ENCODE results near the gene LAMC3.

LAMC3 gene

DNA sequence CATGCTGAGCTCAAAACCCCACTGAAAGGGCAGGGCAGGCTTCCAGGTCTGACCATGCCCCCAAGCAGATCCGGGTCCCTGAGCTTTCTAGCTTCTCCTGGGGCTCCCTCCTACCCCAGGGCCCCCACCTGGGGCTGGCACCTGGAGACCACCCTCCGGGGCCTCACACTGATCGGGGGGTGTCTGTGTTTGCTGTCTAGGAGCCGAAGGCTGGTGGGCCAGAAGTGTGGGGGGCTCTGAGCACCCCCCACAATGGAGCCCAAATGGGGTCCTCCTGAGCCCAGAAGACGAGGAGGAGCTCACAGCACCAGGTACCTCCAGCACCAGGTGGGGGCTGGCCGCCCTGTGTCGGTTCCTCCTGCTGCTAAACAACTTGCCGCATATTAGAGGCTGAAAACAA, 39.8 kb downstream of the LAMC3 start:
- DNase-seq: no peak

DNA sequence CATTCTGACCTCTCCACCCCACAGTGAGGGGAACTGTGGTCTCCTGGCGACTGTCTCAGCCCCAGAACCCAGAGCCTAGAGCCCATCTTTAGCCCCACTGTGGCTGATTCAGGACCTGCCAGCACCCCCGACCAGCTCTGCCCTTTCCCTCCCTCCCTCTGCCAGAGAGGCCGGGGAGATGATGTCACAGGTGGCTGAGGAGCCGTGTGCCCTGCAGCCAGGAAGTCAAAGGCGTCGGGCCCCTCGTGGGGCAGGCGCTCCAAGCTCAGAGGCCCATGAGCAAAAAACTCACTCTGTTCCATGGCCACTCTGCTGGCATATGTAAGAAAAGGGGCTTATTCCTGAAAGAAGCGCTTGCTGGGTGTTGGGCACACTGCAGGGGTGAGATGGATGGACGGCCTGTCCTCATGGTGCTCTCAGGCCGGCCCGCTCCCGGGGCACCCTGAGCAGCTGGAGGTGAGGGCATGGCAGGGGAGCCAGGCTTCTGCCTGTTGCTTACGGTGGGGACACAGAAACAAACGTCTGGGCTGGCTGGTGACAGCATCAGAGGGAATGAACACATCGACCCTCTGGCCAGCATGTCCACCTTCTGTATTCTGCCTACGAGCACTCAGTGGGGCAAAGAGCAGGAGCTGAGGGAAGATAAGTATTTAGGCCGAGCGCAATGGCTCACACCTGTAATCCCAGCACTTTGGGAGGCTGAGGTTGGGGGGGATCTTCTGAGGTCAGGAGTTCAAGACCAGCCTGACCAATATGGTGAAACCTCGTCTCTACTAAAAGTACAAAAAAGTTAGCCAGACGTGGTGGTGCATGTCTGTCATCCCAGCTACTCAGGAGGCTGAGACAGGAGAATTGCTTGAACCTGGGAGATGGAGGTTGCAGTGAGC, 41.1 kb downstream of the LAMC3 start:
- no peak for DNase-seq

DNA sequence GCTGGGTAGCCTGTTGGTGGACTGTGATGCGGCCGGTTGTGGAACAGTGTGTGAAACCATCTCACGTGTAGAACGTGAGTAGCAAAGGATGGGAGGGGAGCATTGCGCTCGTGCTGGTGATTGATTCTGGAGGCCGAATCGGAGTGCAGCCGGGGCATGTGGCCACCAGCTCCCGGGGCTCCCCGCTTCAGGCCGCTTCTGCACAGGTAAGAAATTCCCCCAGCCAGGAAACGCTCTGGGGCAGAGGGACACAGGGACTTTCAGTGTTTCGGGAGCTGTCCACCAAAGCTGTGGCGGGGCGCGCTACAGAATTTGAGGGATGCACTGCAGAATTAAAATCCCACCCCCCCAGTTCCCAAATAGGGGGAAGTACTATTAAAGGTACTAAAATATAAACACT, 41.9 kb downstream of the LAMC3 start:
- DNase-seq: no peak

DNA sequence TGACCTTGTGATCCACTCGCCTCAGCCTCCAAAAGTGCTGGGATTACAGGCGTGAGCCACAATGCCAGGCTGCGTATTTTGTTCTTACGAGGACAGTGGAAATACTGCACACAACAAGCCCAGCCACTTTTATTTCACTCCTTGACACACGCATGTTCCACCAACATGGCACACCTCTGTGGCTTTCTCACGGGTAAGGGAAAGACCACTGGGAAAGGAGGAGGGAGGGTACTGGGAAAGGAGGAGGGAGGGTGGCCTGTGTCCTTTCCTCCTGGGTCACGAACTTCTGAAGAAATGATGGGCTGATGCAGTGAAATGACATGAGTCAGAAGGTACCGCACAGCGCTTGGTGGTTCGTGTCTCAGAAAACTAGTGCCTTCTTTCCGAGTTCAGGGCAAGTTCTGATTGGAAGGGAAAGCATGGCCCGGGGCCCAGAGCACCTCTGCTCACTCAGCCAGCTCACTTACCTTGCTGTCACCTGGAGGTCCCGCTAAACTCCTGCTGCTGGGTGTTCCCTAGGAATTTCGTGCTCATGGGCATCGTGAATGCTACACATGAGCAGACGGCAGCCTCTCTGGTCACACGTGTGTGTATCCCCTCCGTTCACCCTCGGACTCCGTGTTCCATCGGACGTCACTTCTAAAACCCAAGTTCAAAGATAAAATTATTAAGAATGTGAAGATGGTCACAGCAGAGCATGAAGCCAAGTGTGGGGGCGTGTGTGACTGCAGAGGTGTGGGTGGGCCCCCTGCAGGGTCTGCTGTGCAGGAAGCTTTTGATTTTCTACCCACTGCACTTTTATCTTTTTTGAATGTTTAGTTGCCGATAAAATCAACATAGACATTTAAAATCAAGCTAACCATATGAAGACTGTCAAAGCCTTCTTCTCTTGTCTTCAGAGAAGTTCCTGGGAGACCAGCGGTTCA, 42.9 kb downstream of the LAMC3 start:
- no peak for DNase-seq

DNA sequence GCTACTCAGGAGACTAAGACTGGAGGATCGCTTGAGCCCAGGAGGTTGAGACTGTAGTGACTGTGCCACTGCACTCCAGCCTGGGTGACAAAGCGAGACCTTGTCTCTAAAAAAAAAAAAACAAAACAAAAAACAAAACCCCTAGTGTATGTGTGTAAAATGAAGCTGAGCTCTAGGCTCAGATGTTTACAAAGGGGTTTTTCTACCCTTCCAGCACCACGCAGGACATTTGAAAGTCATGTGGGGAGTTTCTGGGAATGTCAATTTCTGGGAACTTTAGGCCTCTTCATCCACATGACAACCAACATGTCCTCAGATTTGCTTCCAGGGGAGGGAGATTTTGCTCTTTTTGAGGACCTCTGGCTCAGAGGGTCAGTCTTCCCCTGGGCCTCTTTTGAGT, 44.9 kb downstream of the LAMC3 start:
- DNase-seq: no peak

DNA sequence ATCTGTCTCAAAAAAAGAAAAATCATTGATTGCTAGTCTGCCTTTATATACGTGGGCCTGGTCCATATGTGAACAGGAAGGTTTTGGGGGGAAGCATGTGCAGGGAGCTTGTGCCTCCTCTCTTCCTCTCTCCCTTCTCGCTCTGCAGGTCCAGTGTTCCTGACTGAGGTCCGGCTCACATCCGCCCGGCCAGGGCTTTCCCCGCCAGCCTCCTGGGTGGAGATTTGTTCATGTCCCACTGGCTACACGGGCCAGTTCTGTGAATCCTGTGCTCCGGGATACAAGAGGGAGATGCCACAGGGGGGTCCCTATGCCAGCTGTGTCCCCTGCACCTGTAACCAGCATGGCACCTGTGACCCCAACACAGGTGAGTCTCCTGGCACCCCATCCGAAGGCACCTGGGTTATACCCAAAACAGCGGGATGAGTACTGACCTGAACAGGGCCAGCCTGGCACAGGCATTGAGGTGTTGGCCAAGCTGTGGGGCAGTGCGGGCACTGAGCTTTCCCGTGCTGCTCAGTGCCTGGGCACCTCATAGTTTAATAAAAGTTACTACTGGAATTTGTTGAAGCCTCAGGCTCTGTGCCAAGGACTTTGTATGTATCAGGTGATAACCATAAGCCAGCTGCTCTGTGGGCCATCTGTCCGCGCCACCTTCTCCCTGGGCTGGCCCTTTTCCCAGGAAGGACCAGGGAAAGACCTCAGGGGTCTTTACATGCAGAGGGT, 48.0 kb downstream of the LAMC3 start:
- DNase-seq: no peak

DNA sequence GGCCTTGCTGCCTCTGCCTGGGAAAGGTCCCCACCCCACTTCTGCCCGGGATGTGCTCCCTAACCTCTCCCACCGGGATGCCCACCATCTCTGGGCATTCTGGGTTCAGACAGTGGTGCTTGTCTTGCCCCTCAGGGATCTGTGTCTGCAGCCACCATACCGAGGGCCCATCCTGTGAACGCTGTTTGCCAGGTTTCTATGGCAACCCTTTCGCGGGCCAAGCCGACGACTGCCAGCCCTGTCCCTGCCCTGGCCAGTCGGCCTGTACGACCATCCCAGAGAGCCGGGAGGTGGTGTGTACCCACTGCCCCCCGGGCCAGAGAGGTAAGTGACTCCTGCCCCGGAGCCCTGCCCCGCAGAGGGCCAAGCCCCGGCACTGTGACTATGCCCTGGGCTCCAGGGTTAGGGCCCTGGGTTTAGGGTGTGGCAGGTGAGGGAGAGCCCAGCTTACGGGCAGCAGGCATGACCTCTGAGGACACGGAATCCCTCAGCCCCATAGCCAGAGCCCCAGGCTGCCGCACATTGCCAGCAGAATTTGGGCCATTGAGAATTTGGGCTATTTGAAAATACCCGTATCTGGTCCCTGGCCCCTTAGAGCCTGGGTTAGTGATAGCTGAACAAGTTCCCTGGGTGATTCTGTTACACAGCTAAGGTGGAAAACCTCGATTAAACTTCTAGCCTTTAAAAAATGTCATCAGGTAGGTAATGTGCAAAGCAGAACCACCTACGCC, 52.1 kb downstream of the LAMC3 start:
- no peak for DNase-seq

DNA sequence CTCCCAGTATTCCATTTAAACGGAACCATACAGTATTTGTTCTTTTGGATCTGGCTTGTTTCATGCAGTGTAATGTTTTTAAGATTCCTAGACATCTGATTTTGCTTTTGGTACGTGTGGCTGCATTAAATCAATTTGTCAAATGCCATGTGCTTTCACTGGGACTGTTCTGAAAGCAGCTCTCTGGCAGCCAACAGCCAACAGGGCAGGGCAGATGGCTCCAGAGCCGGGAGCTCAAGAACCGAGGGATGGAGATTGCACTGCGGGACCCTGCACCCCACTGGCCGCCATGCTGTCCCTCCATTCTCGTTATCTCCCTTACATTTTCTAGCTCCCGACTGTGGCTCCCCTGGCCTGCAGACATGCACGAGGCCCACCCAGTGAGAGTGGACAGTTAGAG, 54.0 kb downstream of the LAMC3 start:
- DNase-seq: no peak

DNA sequence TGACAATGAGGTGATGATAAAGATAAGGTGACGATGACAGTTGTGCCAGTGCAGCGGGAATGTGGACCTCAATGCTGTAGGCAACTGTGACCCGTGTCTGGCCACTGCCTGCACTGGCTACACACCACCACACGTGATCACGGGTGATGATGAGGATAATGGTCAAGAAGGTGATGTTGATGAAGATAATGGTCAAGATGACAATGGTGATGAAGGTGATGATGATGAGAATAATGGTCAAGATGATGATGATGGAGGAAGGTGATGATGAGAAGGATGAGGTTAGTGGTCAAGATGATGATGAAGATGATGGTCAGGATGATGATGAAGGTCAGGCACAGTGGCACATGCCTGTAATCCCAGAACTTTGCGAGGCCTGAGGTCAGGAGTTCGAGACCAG, 56.6 kb downstream of the LAMC3 start:
- no peak for DNase-seq

DNA sequence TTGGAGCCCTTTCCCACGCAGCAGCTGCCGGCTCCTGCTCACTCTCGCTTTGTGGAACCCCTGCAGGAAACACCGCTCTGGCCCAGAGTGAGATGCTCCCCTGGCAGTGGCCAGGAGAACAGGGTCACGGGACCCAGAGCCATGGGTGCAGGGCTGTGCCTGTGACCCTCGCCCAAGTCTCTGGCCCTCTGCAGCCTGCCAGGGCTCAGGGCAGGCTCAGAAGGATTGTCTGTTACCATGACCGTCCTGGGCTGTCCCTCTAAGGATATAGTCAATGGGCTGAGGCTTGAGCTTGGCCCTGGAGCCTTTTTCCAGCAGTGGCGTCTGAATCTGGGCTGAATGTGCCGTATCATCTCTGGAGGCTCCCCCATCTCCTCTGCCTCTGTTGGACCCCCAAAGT, 58.7 kb downstream of the LAMC3 start:
- no peak for DNase-seq

DNA sequence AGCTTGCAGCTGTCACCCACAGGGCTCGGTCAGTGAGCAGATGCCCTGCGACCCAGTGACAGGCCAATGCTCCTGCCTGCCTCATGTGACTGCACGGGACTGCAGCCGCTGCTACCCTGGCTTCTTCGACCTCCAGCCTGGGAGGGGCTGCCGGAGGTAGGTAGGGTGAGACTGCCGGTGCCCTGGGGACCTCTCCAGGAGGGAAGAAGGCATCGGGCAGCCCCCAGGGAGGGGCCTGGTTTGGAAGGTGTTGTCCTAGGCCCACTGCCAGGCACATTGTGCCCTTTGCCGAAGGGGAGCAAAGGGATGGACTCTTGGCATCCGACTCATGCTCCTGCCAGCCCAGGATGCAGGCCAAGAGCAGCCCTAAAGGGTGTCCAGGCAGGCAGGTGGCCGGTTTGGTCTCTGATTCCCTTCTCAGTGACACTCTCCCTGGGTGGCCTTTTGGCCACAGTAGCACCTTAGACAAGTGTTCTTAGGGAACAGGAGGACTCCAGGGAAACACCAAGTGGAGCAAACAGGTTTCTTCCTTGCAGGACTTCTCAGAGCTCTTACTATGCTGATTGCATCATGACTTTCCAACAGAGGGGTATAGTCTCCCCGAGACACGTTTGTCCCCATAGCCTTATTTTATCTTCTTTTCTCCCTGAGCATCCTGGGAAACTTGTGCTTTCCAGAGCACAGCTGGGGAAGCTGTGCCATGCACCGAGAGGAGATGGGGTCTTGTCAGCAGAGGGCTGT, 59.3 kb downstream of the LAMC3 start:
- no peak for DNase-seq

DNA sequence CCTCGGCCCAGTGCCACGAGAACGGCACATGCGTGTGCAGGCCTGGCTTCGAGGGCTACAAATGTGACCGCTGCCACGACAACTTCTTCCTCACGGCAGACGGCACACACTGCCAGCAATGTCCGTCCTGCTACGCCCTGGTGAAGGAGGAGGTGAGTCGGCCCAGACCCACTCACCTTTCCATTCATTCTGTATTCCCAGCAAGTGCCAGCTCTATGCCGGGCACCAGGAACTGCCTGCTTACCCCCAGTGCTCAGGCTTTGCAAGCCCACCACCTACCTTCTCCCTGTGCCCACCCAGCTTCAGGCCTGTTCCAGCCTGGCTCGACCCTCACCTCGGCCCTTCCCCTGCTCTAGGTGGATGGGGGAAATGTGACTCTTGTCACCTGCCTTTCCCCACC, 60.7 kb downstream of the LAMC3 start:
- no peak for DNase-seq

DNA sequence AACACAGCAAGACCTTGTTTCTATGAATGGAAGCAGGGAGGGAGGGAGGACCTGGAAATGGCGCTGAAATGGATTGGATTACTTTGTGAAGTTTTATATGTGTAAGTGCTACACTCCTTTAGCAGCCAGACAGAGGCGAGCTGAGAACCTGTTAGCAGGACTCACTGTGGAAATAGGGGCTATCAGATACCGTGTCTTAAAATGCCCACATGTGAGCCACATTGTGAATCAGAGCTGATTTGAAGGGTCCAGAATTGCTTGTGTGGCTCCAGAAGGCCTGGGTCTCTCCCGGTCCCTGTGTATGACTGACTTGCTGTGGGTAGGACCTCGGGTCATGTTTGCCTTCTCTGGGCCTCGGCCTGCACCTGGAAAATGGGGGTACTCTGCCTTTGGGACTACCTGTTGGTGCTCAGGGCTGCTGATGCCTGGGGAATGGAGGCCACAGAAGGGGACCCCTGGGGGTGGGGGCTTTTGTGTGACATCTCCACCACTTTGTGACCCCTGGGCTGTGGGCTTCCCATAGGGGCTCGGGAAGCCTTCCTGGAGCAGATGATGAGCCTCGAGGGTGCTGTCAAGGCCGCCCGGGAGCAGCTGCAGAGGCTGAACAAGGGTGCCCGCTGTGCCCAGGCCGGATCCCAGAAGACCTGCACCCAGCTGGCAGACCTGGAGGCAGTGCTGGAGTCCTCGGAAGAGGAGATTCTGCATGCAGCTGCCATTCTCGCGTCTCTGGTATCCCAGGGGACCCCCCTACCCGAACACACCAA, 63.3 kb downstream of the LAMC3 start:
- no peak for DNase-seq

DNA sequence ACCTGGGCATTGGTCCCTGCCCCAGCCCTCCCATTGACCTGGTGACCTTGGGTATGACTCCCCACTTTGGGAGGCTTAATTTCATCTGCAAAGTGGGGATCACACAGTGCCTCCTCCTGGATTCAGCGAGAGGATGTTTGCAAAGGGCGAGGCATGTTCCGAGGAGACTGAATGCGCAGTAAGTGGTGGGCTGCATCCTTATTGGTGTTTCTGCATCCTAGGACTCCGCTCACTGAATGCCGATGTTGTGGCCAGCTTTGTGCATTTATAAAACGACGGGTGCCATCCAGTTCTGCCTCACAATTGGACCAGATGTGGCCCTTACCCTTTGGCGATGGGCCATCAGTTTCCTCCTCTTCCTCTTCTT, 63.9 kb downstream of the LAMC3 start:
- DNase-seq: no peak

DNA sequence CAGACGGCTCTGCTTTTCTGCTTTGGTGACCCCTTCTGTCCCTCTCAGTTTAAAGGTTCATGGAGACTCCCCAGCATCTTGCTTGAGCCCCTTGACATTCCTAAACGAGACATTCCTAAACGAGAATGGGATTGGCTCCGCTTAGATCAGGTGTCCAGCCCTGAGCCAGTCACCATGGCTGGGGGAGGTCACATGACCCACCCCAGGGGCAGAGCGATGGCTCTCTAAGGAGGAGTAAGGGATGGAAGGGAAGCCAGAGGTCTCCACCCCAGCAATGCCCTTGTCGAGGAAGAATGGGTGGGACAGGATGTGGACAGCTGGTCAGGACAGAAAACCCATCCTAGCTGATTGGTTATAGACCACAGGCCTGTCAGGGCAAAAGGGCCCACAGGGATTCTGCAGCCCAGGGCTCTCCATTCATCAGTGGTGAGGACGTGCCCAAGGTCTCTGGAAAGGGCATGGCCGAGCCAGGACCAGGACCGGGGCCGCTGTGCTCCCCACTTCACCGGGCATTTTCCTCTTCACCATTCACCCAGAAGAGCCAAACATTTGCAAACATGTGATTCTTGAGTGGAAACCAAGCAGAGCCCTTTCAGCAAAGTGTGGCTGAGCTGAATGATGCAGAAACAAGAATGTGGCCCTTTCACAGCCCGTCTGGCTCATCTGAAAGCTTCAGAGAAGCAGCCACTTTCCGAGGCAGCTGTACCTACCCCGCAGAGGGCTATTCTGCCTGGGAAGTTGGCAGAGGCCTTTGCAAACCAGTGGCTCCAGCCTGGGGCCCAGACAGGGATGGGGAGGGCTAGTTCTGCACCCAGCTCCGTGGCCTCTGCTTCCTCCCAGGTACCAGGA, 67.6 kb downstream of the LAMC3 start:
- no peak for DNase-seq

DNA sequence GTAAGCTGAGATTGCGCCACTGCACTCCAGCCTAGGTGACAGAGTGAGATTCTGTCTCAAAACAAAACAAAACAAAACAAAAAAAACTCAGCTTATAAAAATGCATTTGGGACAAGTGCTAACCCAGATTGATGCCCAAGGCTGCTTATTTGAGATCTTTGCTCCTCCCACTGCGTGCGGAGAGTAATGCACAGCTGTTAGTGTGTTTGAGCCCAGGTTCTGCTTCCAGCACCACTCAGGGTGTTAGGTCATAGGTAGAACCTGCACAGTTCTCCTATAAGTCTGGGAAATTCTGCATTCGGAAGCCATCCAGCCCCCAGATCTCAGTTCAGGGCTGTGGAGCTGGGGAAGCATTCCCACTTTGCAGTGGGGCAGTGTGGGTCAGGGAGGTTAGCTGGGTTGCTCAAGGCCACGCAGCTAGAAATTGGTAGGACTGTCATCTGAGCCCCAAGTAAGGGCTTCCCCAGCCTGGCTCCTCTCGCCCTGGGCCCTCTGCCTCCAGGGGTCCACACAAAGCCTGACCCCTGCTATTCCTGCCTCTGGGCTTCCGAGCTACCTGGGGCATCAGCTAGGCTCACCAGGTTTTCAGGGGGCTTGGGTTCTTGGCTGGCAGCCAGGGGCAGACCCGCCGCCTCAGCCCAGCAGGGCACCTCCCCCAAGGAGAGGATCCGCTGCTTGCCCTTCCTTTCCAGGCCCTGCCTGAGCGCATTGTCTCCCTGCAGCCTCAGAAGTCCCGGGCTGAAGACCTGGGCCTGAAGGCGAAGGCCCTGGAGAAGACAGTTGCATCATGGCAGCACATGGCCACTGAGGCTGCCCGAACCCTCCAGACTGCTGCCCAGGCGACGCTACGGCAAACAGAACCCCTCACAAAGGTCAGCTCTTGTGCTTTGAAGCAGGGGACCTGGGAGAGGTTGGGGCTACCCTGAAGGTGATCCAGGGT, 69.7 kb downstream of the LAMC3 start:
- DNase-seq: no peak

DNA sequence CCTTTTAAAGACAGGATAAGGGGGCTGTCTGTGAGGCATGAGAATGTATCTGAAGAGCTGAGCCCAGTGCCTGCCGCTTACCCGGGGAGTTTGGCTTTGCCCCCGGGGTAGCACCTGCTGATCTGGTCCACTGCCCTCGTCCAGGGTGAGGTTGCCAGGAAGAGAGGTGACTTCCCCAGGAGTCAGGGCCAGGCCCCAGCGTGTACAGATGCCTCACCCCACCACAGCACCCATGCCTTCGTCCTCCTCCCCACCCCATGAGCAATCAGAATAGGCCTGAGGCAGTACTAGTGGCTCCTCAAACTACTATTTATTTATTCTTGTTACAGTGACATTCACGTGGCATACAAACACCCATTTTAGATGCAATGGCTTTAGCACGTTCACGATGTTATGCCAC, 71.6 kb downstream of the LAMC3 start:
- no peak for DNase-seq

DNA sequence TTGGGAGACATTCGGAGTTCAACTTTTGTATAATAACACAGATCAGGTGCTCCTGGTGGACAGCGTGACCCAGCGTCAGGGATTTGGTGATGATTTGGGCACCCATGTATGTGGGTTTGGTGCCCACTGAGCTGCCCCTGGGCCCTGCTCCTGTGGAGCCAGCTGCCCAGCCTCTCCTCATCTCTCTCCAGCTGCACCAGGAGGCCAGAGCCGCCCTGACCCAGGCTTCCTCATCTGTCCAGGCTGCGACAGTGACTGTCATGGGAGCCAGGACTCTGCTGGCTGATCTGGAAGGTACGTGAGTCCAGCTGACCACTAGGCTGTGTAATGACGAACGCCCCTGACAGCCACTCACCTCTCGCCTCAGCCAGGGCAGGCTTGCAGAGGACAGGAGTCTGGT, 72.9 kb downstream of the LAMC3 start:
- DNase-seq: no peak
